Activated CD4-positive, alpha-beta T cell treated with anti-CD3 and anti-CD28 coated beads, Interleukin-2, amount 10 ng/mL, durations not matched to agents 7 days and 5 days (primary cell): ENCODE results near the gene CROT. TPM values are rescaled to one million over a fixed set of nuclear protein-coding genes. Genes with fewer than 3 reads are reported as not detected.

Experiments
- CTCF ChIA-PET: fragments of 350-600 bp; sonication (Branson Sonifier 250); formaldehyde crosslinking; loops from one replicate; lab custom pipeline; 2021; ENCODE audit warnings: antibody characterized with exemption; lab: Charles Lee
- POLR2A ChIA-PET: fragments of 350-600 bp; sonication (Branson Sonifier 250); formaldehyde crosslinking; loops from one replicate; lab custom pipeline; 2021; ENCODE audit warnings: antibody characterized with exemption; lab: Charles Lee
- DNase-seq: peaks from one replicate; pipeline ENCODE4 v3.0.0-alpha.2; 2020
- H3K27ac Mint-ChIP-seq: one replicate; pipeline ENCODE4 v1.8.0; 2021; ENCODE audit warnings: mild to moderate bottlenecking, moderate library complexity, mixed read lengths
- H3K27me3 Mint-ChIP-seq: one replicate; pipeline ENCODE4 v1.8.0; 2021; ENCODE audit warnings: mixed read lengths
- H3K36me3 Mint-ChIP-seq: one replicate; pipeline ENCODE4 v1.8.0; 2021; ENCODE audit warnings: low read depth, mixed read lengths
- H3K4me1 Mint-ChIP-seq: one replicate; pipeline ENCODE4 v1.8.0; 2021; ENCODE audit warnings: mixed read lengths
- H3K4me3 Mint-ChIP-seq: one replicate; pipeline ENCODE4 v1.8.0; 2021; ENCODE audit warnings: mild to moderate bottlenecking, moderate library complexity, mixed read lengths
- H3K9me3 Mint-ChIP-seq: one replicate; pipeline ENCODE4 v1.8.0; 2021; ENCODE audit warnings: mixed read lengths
- total RNA-seq, 2 experiments: library from RNA; stranded (reverse); gene quantifications; one replicate each; pipeline ENCODE4 v1.2.3, GENCODE V29; 2021

The CROT gene
- total RNA-seq, 2 experiments from 2014 or later, result 12.9 to 14.2 TPM

- Mint-ChIP-seq H3K27me3 (peaks cover 13% of the 10 kb centered on the region), H3K27ac (no peak overlapping the region), H3K4me3 (no peak overlapping the region), H3K9me3 (no peaks in the 10 kb centered on the region), H3K36me3 (no peaks in the 10 kb centered on the region), H3K4me1 (no peaks in the 10 kb centered on the region)
- DNase-seq, result no peak
- ChIA-PET CTCF (interaction anchor here (1.1 kb wide), 1 partner anchor 9 kb away, joined by 3 read pairs; no protein-coding TSS in a partner anchor), POLR2A (no interaction called here)
Observed at GRCh38 chr7:87432536-87432935, 87.1 kb downstream of the CROT start.

GRCh38 chr7:87435546-87435945, 90.1 kb downstream of the CROT start:
- ChIA-PET POLR2A (no interaction called here), CTCF (no interaction called here)
- Mint-ChIP-seq H3K4me1 (no peaks in the 10 kb centered on the region), H3K27me3 (peaks cover 4% of the 10 kb centered on the region), H3K27ac (no peak overlapping the region), H3K9me3 (no peaks in the 10 kb centered on the region), H3K36me3 (no peaks in the 10 kb centered on the region), H3K4me3 (no peak overlapping the region)
- no peak for DNase-seq

- DNase-seq, result no peak
- H3K27ac Mint-ChIP-seq, result no peak overlapping the region
- H3K27me3 Mint-ChIP-seq, result peaks cover 28% of the 10 kb centered on the region
- no peaks in the 10 kb centered on the region for H3K9me3 Mint-ChIP-seq
- peaks cover 2% of the 10 kb centered on the region for H3K4me1 Mint-ChIP-seq
- no peaks in the 10 kb centered on the region for H3K36me3 Mint-ChIP-seq
- POLR2A ChIA-PET, result no interaction called here
- CTCF ChIA-PET, result no interaction called here
- no peak overlapping the region for H3K4me3 Mint-ChIP-seq
Observed at GRCh38 chr7:87445897-87446296, 100.4 kb downstream of the CROT start.

- DNase-seq, result no peak
- ChIA-PET CTCF (interaction anchor here (0.8 kb wide), 1 partner anchor 19 kb away, joined by 3 read pairs; no protein-coding TSS in a partner anchor), POLR2A (no interaction called here)
- Mint-ChIP-seq H3K27me3 (peaks cover 28% of the 10 kb centered on the region), H3K9me3 (no peaks in the 10 kb centered on the region), H3K4me3 (no peak overlapping the region), H3K4me1 (peaks cover 2% of the 10 kb centered on the region), H3K36me3 (no peaks in the 10 kb centered on the region), H3K27ac (no peak overlapping the region)
Observed at GRCh38 chr7:87447116-87447635, 101.7 kb downstream of the CROT start.

GRCh38 chr7:87448388-87448787, 102.9 kb downstream of the CROT start:
- peaks cover 29% of the 10 kb centered on the region for H3K27me3 Mint-ChIP-seq
- no peaks in the 10 kb centered on the region for H3K36me3 Mint-ChIP-seq
- POLR2A ChIA-PET, result no interaction called here
- no peak for DNase-seq
- H3K4me1 Mint-ChIP-seq, result peaks cover 2% of the 10 kb centered on the region
- no peak overlapping the region for H3K4me3 Mint-ChIP-seq
- H3K27ac Mint-ChIP-seq, result no peak overlapping the region
- no peaks in the 10 kb centered on the region for H3K9me3 Mint-ChIP-seq
- CTCF ChIA-PET, result no interaction called here

Other genes with a start within 250 kb of the CROT start
- 100 to 1,000 TPM; 102 to 111 TPM for gene DMTF1, start 193.2 kb upstream of the CROT start, total RNA-seq
- 10 to 100 TPM; 46.2 to 51.6 TPM for gene TMEM243, start 125.9 kb upstream of the CROT start, total RNA-seq
- gene ABCB4, start 130.0 kb downstream of the CROT start, total RNA-seq, result not detected